GM06990 (cell line): ENCODE results near the gene TSPAN6.

ENCODE experiments used
- DNase-seq: peaks from one replicate; pipeline ENCODE4 v3.0.0-alpha.2; 2011; ENCODE audit not compliant: insufficient read length; ENCODE audit errors: extremely low read depth
- H3K27me3 ChIP-seq: replicated peaks from 2 replicates; pipeline ENCODE4 v1.6.0; 2011; ENCODE audit warnings: low read length; ENCODE audit not compliant: control insufficient read depth, insufficient read depth
- H3K36me3 ChIP-seq: 2 replicates; pipeline ENCODE4 v1.5.1; 2011; ENCODE audit warnings: low read length; ENCODE audit not compliant: control insufficient read depth, insufficient read depth
- H3K4me3 ChIP-seq: replicated peaks from 2 replicates; pipeline ENCODE4 v1.5.1; 2011; ENCODE audit warnings: low read depth, mild to moderate bottlenecking, control low read depth, low read length
- TF ChIP-seq, protein P1 (sequence below): IDR thresholded peaks from 2 replicates; pipeline ENCODE4 v1.5.1; 2011; ENCODE audit warnings: low read length, control low read depth, mild to moderate bottlenecking, inconsistent platforms; ENCODE audit not compliant: insufficient read depth, poor library complexity, severe bottlenecking

TSPAN6 gene

DNA sequence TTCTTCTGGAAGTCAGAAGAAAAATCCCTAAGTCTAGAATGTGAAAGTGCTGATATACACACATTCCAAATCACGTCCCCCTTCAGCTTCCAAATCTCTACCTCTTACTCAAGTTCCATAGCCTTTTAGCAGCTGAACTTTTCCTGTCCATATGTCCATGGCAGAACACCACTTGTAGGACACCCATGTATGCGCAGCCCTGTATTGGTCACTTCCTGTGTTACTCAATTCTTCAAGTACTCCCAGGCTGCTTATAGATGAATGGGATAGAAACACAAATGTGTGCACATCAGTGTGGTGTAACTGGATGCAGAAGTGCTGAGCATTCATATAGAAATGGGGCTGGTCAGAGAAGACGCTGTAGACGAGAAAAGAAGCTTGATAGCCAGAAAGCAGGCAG is 26.2 kb upstream of the TSPAN6 start:
- Histone ChIP-seq H3K36me3 (no peaks in the 10 kb centered on the region), H3K27me3 (no peaks in the 10 kb centered on the region; the same call in 1 of the 2 replicates), H3K4me3 (no peak overlapping the region)
- no peak for DNase-seq
- TF ChIP-seq, protein P1, sequence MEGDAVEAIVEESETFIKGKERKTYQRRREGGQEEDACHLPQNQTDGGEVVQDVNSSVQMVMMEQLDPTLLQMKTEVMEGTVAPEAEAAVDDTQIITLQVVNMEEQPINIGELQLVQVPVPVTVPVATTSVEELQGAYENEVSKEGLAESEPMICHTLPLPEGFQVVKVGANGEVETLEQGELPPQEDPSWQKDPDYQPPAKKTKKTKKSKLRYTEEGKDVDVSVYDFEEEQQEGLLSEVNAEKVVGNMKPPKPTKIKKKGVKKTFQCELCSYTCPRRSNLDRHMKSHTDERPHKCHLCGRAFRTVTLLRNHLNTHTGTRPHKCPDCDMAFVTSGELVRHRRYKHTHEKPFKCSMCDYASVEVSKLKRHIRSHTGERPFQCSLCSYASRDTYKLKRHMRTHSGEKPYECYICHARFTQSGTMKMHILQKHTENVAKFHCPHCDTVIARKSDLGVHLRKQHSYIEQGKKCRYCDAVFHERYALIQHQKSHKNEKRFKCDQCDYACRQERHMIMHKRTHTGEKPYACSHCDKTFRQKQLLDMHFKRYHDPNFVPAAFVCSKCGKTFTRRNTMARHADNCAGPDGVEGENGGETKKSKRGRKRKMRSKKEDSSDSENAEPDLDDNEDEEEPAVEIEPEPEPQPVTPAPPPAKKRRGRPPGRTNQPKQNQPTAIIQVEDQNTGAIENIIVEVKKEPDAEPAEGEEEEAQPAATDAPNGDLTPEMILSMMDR: no peak

DNA sequence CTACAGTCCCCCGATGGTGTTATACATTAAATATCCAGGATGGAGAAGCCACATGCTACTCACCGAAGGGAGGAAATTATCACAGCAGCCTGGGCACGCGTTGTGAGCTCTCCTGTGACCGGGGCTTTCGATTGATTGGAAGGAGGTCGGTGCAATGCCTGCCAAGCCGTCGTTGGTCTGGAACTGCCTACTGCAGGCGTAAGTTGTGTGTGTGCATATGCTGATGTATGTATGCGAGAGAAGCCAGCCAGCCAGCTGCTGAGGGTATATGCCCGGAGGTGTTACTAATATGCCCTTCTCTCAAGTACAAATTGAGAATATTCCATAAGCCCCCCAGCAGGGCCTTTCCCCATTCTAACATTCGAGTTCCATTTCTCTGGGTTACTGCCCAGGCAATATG is 25.6 kb upstream of the TSPAN6 start:
- Histone ChIP-seq H3K4me3 (no peak overlapping the region), H3K27me3 (no peaks in the 10 kb centered on the region; the same call in 1 of the 2 replicates), H3K36me3 (no peaks in the 10 kb centered on the region)
- TF ChIP-seq, protein P1: no peak
- no peak for DNase-seq

DNA sequence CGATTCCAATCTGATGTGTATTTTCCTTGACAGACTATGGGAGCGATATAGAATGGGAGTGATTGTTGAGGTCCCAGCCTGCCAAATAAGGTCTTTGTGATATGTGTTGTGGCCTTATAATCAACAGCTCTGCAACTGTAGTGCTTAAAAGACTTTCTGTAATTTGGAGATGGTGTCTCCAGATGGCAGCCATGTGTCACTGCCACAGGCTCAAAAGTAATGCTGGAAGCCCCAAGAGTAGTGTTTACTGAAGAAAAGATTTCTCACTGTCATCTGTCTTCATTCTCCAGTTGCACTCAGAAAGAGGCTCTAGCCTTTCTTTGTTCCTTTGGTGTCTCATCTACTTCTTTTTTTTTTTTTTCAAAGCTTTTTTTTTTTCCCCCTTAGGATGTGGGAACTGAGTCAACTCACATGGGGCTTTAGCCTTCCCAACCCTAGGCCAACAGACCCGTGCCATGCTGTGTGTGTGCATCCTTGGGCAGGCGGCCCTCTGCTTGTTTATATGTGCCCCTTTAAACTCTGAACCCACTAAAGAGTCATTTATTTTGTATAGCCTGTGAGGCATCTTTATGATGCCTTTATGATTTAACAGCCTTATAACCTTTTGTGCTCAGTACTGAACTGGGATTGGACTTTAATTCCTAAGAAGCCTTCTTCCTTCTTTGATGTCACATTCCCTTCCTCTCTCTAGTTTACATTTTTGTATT is 23.0 kb upstream of the TSPAN6 start:
- Histone ChIP-seq H3K36me3 (no peaks in the 10 kb centered on the region), H3K4me3 (no peak overlapping the region), H3K27me3 (no peaks in the 10 kb centered on the region; the same call in 1 of the 2 replicates)
- DNase-seq: no peak
- TF ChIP-seq, protein P1: no peak

DNA sequence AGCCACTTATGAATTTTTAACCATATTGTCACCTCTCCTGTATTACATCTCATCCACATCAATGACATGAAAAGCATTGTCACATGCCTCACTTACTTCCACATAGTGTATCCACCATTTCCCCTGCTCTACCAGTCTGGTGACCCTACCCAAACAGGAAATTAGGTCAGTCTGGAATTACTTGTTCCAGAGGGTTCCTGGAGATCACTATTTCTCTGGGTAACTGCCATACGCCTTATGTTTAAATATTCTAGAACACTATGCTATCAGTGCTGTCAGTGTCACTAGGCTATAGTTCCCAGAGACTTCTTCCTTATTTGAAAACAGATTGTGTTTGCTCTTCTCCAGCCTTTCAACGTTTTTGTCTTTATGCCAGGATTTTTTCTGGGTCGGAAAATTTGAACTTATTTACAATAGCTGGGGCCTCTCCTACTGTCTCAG is 22.4 kb upstream of the TSPAN6 start:
- DNase-seq: no peak
- Histone ChIP-seq H3K4me3 (no peak overlapping the region), H3K36me3 (no peaks in the 10 kb centered on the region), H3K27me3 (no peaks in the 10 kb centered on the region; the same call in 1 of the 2 replicates)
- TF ChIP-seq, protein P1: no peak

DNA sequence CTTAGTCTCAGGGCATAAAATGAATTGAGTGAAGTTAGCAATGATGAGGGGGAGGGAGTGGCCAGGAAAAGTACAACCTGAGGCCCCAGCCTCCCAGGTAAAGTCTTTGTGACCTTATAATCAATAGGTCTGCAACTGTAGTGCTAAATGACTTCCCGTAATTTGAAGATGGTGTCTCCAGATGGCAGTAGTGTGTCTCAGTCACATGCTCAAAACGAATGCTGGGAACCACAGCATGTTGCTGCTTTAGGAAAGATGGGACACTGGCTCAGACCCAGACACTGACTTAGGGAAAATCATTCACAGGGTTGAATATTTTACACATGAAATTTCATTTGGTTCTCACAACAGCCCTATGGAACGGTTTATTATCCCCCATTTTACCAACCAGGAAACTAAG is 17.7 kb upstream of the TSPAN6 start:
- H3K36me3 ChIP-seq: no peaks in the 10 kb centered on the region
- no peak for DNase-seq
- no peak overlapping the region for H3K4me3 ChIP-seq
- TF ChIP-seq, protein P1: peak; percentile 43
- no peaks in the 10 kb centered on the region for H3K27me3 ChIP-seq
